Measurements from ENCODE around the gene THADA.

Gene THADA

GRCh38 chr2:43276266-43276941 lies 319.4 kb downstream of the THADA start:
- DNase-seq (ENCODE audit: low read depth), result no peak

- DNase-seq (ENCODE audit: low read depth), result no peak
These were observed 321.1 kb downstream of the THADA start for GRCh38 chr2:43274721-43275120.

GRCh38 chr2:43274055-43274454 lies 321.8 kb downstream of the THADA start:
- DNase-seq (ENCODE audit: low read depth), result no peak

GRCh38 chr2:43273529-43273928 lies 322.3 kb downstream of the THADA start:
- DNase-seq (ENCODE audit: low read depth), result no peak

GRCh38 chr2:43270930-43271615 lies 324.8 kb downstream of the THADA start:
- no peak for DNase-seq (ENCODE audit: low read depth)

GRCh38 chr2:43270461-43270860 lies 325.4 kb downstream of the THADA start:
- DNase-seq (ENCODE audit: low read depth), result no peak

- no peak for DNase-seq (ENCODE audit: low read depth)
These were observed 326.1 kb downstream of the THADA start for GRCh38 chr2:43269706-43270105.

- DNase-seq (ENCODE audit: low read depth), result no peak
These were observed 326.7 kb downstream of the THADA start for GRCh38 chr2:43269074-43269572.

GRCh38 chr2:43268066-43268953 lies 327.5 kb downstream of the THADA start:
- DNase-seq (ENCODE audit: low read depth), result no peak

GRCh38 chr2:43267381-43267780 lies 328.5 kb downstream of the THADA start:
- DNase-seq (ENCODE audit: low read depth), result no peak

- DNase-seq (ENCODE audit: low read depth), result no peak
These were observed 329.1 kb downstream of the THADA start for GRCh38 chr2:43266711-43267111.

- DNase-seq (ENCODE audit: low read depth), result no peak
These were observed 330.4 kb downstream of the THADA start for GRCh38 chr2:43265421-43265820.

- DNase-seq (ENCODE audit: low read depth), result no peak
These were observed 330.8 kb downstream of the THADA start for GRCh38 chr2:43265001-43265400.

GRCh38 chr2:43262951-43263350 lies 332.9 kb downstream of the THADA start:
- DNase-seq (ENCODE audit: low read depth), result no peak

GRCh38 chr2:43262239-43262638 lies 333.6 kb downstream of the THADA start:
- DNase-seq (ENCODE audit: low read depth), result no peak

GRCh38 chr2:43259512-43259911 lies 336.3 kb downstream of the THADA start:
- DNase-seq (ENCODE audit: low read depth), result no peak

- no peak for DNase-seq (ENCODE audit: low read depth)
These were observed 337.2 kb downstream of the THADA start for GRCh38 chr2:43258547-43259156.

GRCh38 chr2:43255296-43255910 lies 340.4 kb downstream of the THADA start:
- no peak for DNase-seq (ENCODE audit: low read depth)

- no peak for DNase-seq (ENCODE audit: low read depth)
These were observed 341.5 kb downstream of the THADA start for GRCh38 chr2:43254331-43254730.

- no peak for DNase-seq (ENCODE audit: low read depth)
These were observed 344.6 kb downstream of the THADA start for GRCh38 chr2:43251171-43251731.

GRCh38 chr2:43250015-43250414 lies 345.8 kb downstream of the THADA start:
- DNase-seq (ENCODE audit: low read depth), result no peak

Measured in T-helper 22 cell (primary cell).